ENCODE results near the gene SHQ1.

Gene SHQ1

DNA sequence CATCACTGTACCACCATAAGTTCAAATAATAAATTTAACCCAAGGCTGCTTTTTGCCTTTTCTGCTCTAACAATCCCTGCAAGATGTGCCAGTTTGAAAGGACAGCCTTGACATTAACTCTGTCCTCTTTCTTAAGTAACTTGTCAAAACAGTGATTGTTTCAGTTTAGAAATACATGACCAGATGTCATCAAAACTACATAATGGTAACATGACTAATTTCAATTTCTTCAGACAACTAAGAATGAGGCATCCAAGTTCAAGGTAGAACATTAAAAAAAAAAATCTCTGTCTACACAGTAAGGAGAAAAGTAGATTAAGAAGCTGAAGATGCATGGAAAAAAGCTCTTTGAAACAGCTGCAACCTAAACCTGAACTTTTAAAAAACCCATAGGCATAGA, 47.4 kb downstream of the SHQ1 start:
- H3K4me1 ChIP-seq (ENCODE audit: control insufficient read depth, low read depth, low read length), result no peaks in the 10 kb centered on the region
- no peaks in the 10 kb centered on the region for H3K36me3 ChIP-seq (ENCODE audit: control insufficient read depth, insufficient read depth, low read length)
- no peak for DNase-seq
- no peak overlapping the region for H2AK5ac ChIP-seq (ENCODE audit: low read length)
- no peak overlapping the region for H4K8ac ChIP-seq (ENCODE audit: low read depth, low read length)
- no peak overlapping the region for H3K27ac ChIP-seq (ENCODE audit: low read depth, low read length)
- H2BK15ac ChIP-seq (replicated peaks; ENCODE audit: low read depth), result no peak overlapping the region
- no peak overlapping the region for H2BK5ac ChIP-seq (ENCODE audit: low read length)
- no peak overlapping the region for H2BK120ac ChIP-seq (ENCODE audit: low read depth, low read length)
- H3K4me3 ChIP-seq (ENCODE audit: low read length), result no peak overlapping the region
- H3K79me1 ChIP-seq (ENCODE audit: low read length), result no peaks in the 10 kb centered on the region
- no peak overlapping the region for H3K23ac ChIP-seq (ENCODE audit: low read length)
- H4K5ac ChIP-seq (ENCODE audit: low read length), result no peak overlapping the region
- no peak overlapping the region for H3K18ac ChIP-seq (ENCODE audit: low read length)
- no peak overlapping the region for H3K4me2 ChIP-seq (ENCODE audit: low read length)
- H3K4ac ChIP-seq (ENCODE audit: low read depth, low read length), result no peak overlapping the region
- no peak overlapping the region for H3K9ac ChIP-seq (ENCODE audit: low read length)
- H3K79me2 ChIP-seq (ENCODE audit: control insufficient read depth, insufficient read depth, low read length), result no peaks in the 10 kb centered on the region
- H3K27me3 ChIP-seq (ENCODE audit: insufficient read depth, low read length, poor library complexity), result no peaks in the 10 kb centered on the region
- H3K56ac ChIP-seq (ENCODE audit: low read length), result no peak overlapping the region

DNA sequence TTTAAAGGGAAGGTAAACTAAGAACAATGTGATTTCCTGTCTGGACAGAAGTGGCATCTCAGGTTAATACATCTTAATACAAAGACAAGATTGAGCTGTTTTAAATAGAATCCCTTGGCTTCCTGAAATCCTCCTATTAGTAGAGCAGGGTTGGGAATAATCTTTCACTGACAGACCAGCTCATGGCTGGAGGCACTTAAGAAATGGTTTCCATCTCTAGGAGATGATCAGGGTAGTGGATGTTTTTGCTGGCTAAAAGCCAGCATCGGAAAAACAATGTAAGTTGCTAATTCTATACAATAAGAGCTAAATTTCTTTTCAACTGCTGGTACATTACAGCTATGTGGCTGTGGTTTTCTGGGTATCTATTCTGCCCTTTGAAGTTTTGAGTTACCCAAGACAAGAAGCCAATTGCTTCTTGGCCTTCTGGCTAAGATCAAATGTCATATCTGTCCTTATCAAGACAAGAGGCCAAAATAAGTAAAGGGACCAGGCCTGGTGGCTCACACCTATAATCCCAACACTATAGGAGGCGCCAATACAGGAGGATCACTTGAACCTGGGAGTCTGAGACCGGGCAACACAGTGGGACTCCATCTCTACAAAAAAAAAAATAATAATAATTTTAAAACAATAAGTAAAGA, 49.6 kb downstream of the SHQ1 start:
- Histone ChIP-seq H2BK5ac (ENCODE audit: low read length) (no peak overlapping the region), H3K27me3 (ENCODE audit: insufficient read depth, low read length, poor library complexity) (no peaks in the 10 kb centered on the region), H3K9ac (ENCODE audit: low read length) (no peak overlapping the region), H3K56ac (ENCODE audit: low read length) (no peak overlapping the region), H2AK5ac (ENCODE audit: low read length) (no peak overlapping the region), H3K4me1 (ENCODE audit: control insufficient read depth, low read depth, low read length) (no peaks in the 10 kb centered on the region), H3K36me3 (ENCODE audit: control insufficient read depth, insufficient read depth, low read length) (no peaks in the 10 kb centered on the region), H4K5ac (ENCODE audit: low read length) (no peak overlapping the region), H4K8ac (ENCODE audit: low read depth, low read length) (no peak overlapping the region), H3K4me3 (ENCODE audit: low read length) (no peak overlapping the region), H3K27ac (ENCODE audit: low read depth, low read length) (no peak overlapping the region), H3K23ac (ENCODE audit: low read length) (no peak overlapping the region), H3K79me1 (ENCODE audit: low read length) (no peaks in the 10 kb centered on the region), H2BK15ac (replicated peaks; ENCODE audit: low read depth) (no peak overlapping the region), H3K4me2 (ENCODE audit: low read length) (no peak overlapping the region), H3K18ac (ENCODE audit: low read length) (no peak overlapping the region), H3K4ac (ENCODE audit: low read depth, low read length) (no peak overlapping the region), H2BK120ac (ENCODE audit: low read depth, low read length) (no peak overlapping the region), H3K79me2 (ENCODE audit: control insufficient read depth, insufficient read depth, low read length) (no peaks in the 10 kb centered on the region)
- WGBS (ENCODE audit: extremely low coverage, insufficient coverage, low lambda C conversion rate), result no CpG with 5 or more reads among the region's 3 CpGs
- peak; percentile 51 for DNase-seq

DNA sequence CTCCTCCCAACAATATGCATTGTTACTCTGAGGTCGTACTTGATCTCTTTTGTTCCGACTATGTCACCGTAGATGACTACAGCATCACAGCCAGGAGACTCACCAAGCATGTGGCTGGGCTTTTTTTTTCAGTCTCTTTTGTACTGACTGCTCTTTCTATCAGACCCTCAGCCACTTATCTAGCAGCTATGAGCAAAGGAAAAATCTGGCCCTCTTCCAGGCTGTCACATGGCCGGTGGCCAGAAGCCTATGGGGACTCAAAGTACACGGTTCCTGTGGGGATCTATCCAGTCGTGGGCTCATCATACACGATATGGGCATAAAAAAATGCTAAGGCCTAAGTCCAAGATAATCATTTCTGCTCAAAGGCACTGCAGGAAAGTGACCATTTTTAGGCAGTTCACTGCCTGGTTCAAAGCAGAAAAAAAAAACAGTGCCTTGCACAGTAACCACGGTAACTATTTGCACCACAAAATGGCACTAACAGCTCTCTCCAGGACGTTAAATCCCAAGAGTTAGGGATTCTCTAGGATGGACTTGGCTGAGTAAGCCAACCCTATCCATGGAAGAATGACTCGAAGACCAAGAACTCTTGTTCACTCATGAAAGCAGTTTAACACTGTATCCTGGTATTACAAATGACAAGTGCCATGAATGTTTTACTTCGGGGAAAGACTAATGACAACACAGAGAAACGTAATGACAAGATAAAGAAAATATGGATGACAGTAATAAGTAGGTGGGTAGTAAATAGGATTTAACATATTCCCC, 50.3 kb downstream of the SHQ1 start:
- Histone ChIP-seq H2BK15ac (replicated peaks; ENCODE audit: low read depth) (no peak overlapping the region), H3K27me3 (ENCODE audit: insufficient read depth, low read length, poor library complexity) (no peaks in the 10 kb centered on the region)
- peak; percentile 59 for DNase-seq

DNA sequence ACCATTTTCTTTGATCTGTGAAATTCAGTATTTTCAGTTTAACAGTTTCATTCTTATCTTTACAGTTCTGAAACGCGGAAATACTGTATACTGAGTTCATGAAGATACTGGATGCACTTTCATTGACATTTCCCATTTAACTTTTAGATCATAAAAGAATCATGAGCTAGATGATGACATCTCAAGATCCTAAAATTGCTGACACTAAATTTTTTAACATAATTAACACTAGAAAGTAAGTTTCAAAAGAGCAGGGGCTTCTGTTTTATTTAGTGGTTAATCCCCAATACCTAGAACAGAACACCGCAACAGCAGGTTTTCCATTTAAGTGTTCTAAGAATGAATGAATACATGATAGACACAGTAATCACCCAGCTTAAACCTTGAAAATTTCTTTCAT, 54.2 kb downstream of the SHQ1 start:
- no CpG with 5 or more reads among the region's 3 CpGs for WGBS (ENCODE audit: extremely low coverage, insufficient coverage, low lambda C conversion rate)
- Histone ChIP-seq H2AK5ac (ENCODE audit: low read length) (no peak overlapping the region), H3K79me2 (ENCODE audit: control insufficient read depth, insufficient read depth, low read length) (no peaks in the 10 kb centered on the region), H3K27me3 (ENCODE audit: insufficient read depth, low read length, poor library complexity) (no peaks in the 10 kb centered on the region), H2BK5ac (ENCODE audit: low read length) (no peak overlapping the region), H3K79me1 (ENCODE audit: low read length) (no peaks in the 10 kb centered on the region), H3K4ac (ENCODE audit: low read depth, low read length) (no peak overlapping the region), H3K9ac (ENCODE audit: low read length) (no peak overlapping the region), H3K36me3 (ENCODE audit: control insufficient read depth, insufficient read depth, low read length) (no peaks in the 10 kb centered on the region), H2BK15ac (replicated peaks; ENCODE audit: low read depth) (no peak overlapping the region), H3K4me3 (ENCODE audit: low read length) (no peak overlapping the region), H3K27ac (ENCODE audit: low read depth, low read length) (no peak overlapping the region), H3K4me2 (ENCODE audit: low read length) (no peak overlapping the region), H4K8ac (ENCODE audit: low read depth, low read length) (no peak overlapping the region), H3K23ac (ENCODE audit: low read length) (no peak overlapping the region), H3K56ac (ENCODE audit: low read length) (no peak overlapping the region), H3K4me1 (ENCODE audit: control insufficient read depth, low read depth, low read length) (no peaks in the 10 kb centered on the region), H3K18ac (ENCODE audit: low read length) (no peak overlapping the region), H2BK120ac (ENCODE audit: low read depth, low read length) (no peak overlapping the region), H4K5ac (ENCODE audit: low read length) (no peak overlapping the region)
- no peak for DNase-seq

More for the DNA sequence above, 50.3 kb downstream of the SHQ1 start:
- H3K4me2 ChIP-seq (ENCODE audit: low read length), result no peak overlapping the region
- H3K4me3 ChIP-seq (ENCODE audit: low read length), result no peak overlapping the region
- H4K8ac ChIP-seq (ENCODE audit: low read depth, low read length), result no peak overlapping the region
- H2AK5ac ChIP-seq (ENCODE audit: low read length), result no peak overlapping the region
- H4K5ac ChIP-seq (ENCODE audit: low read length), result no peak overlapping the region
- H2BK120ac ChIP-seq (ENCODE audit: low read depth, low read length), result peak overlapping the region; percentile 82
- H3K79me2 ChIP-seq (ENCODE audit: control insufficient read depth, insufficient read depth, low read length), result no peaks in the 10 kb centered on the region
- no peak overlapping the region for H2BK5ac ChIP-seq (ENCODE audit: low read length)
- peak overlapping the region; percentile 11 for H3K27ac ChIP-seq (ENCODE audit: low read depth, low read length)
- H3K36me3 ChIP-seq (ENCODE audit: control insufficient read depth, insufficient read depth, low read length), result no peaks in the 10 kb centered on the region
- no peak overlapping the region for H3K23ac ChIP-seq (ENCODE audit: low read length)
- no peaks in the 10 kb centered on the region for H3K79me1 ChIP-seq (ENCODE audit: low read length)
- H3K18ac ChIP-seq (ENCODE audit: low read length), result peak overlapping the region; percentile 84
- no peak overlapping the region for H3K4ac ChIP-seq (ENCODE audit: low read depth, low read length)
- no peaks in the 10 kb centered on the region for H3K4me1 ChIP-seq (ENCODE audit: control insufficient read depth, low read depth, low read length)
- H3K9ac ChIP-seq (ENCODE audit: low read length), result no peak overlapping the region
- WGBS (ENCODE audit: extremely low coverage, insufficient coverage, low lambda C conversion rate), result no CpG with 5 or more reads among the region's 12 CpGs
- H3K56ac ChIP-seq (ENCODE audit: low read length), result no peak overlapping the region

DNA sequence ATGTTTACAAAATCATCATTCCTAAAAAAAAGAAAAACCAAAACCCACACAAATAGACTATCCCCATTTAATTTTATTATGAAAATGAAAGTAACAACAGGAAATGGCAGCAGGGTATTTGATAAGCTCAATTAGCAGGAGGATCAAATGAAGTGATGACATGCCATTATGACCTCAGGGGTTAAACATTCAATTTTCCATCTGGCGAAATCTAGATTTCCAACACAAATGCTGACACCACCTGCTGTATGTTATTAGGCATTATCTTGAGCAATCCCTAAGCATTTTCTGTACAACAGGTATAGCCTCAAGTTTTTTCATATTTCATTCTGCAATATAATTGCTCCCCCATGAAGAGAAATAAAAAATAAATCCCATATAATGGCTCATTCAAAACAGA, 57.1 kb downstream of the SHQ1 start:
- Histone ChIP-seq H3K9ac (ENCODE audit: low read length) (no peak overlapping the region), H3K27me3 (ENCODE audit: insufficient read depth, low read length, poor library complexity) (no peaks in the 10 kb centered on the region), H3K4me2 (ENCODE audit: low read length) (no peak overlapping the region), H4K5ac (ENCODE audit: low read length) (no peak overlapping the region), H3K4me3 (ENCODE audit: low read length) (no peak overlapping the region), H2BK15ac (replicated peaks; ENCODE audit: low read depth) (no peak overlapping the region), H3K36me3 (ENCODE audit: control insufficient read depth, insufficient read depth, low read length) (no peaks in the 10 kb centered on the region), H2BK120ac (ENCODE audit: low read depth, low read length) (no peak overlapping the region), H2BK5ac (ENCODE audit: low read length) (no peak overlapping the region), H3K56ac (ENCODE audit: low read length) (no peak overlapping the region), H3K4ac (ENCODE audit: low read depth, low read length) (no peak overlapping the region), H3K79me1 (ENCODE audit: low read length) (no peaks in the 10 kb centered on the region), H4K8ac (ENCODE audit: low read depth, low read length) (no peak overlapping the region), H3K79me2 (ENCODE audit: control insufficient read depth, insufficient read depth, low read length) (no peaks in the 10 kb centered on the region), H3K18ac (ENCODE audit: low read length) (no peak overlapping the region), H3K4me1 (ENCODE audit: control insufficient read depth, low read depth, low read length) (no peaks in the 10 kb centered on the region), H3K27ac (ENCODE audit: low read depth, low read length) (no peak overlapping the region), H2AK5ac (ENCODE audit: low read length) (no peak overlapping the region), H3K23ac (ENCODE audit: low read length) (no peak overlapping the region)
- no CpG with 5 or more reads among the region's 1 CpG for WGBS (ENCODE audit: extremely low coverage, insufficient coverage, low lambda C conversion rate)
- peak; percentile 72 for DNase-seq
